Measurements from ENCODE around the gene OSBPL9. TPM values are rescaled to one million over a fixed set of nuclear protein-coding genes. Genes with fewer than 3 reads are reported as not detected.
A peak's percentile ranks its signal among the peaks of the same experiment; 100 is the strongest.

Gene OSBPL9
- total and polyA plus RNA-seq, 2 experiments from 2014 or later: 82.7 to 102 TPM

DNA sequence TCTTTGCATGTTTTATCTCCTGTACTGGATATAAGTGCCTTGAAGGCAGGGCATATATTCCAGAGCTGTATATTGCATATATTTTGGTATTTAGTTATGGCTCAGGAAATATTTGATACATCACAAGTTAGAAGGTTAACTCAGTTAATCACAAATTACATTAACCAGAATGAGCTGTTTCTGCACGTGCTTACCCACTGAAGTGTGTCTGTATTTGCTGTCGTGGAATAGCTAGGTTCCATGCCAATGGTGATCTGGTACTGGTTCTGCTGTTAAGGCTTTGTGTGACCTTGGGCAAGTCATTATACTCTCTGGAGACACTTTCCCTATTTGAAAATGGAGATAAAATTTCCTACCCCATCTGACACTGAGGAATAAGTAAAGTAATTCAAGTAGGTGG, 50.7 kb downstream of the OSBPL9 start:
- Histone ChIP-seq H3K9me2 (ENCODE audit: insufficient read depth) (no peaks in the 10 kb centered on the region), H2AFZ (no peak overlapping the region), H4K20me1 (replicated peaks; ENCODE audit: insufficient read depth) (no peaks in the 10 kb centered on the region), H3K79me2 (replicated peaks; ENCODE audit: insufficient read depth) (0 out of 2 replicates have a peak, but pooled peaks cover 3% of the 10 kb centered on the region), H3K36me3 (ENCODE audit: insufficient read depth) (no peaks in the 10 kb centered on the region), H3K27me3 (ENCODE audit: insufficient read depth) (no peaks in the 10 kb centered on the region), H3K4me2 (no peak overlapping the region), H3K4me1 (ENCODE audit: insufficient read depth) (no peaks in the 10 kb centered on the region; the same call in 1 of the 2 replicates), H3F3A (replicated peaks; ENCODE audit: low read depth) (no peaks in the 10 kb centered on the region), H3K4me3 (no peak overlapping the region), H3K27ac (ENCODE audit: low read depth) (no peak overlapping the region)
- Mint-ChIP-seq H3K27ac (no peak overlapping the region), H3K4me1 (peaks cover 7% of the 10 kb centered on the region), H3K27me3 (ENCODE audit: insufficient read depth, low read depth, poor library complexity) (no peaks in the 10 kb centered on the region), H3K9me3 (no peaks in the 10 kb centered on the region), H3K36me3 (ENCODE audit: low read depth) (no peaks in the 10 kb centered on the region), H3K4me3 (no peak overlapping the region)
- ATAC-seq (no peak), DNase-seq (ENCODE audit: low spot score) (no peak)
- TF ChIP-seq EZH2 (IDR thresholded peaks at IDR 0.05; ENCODE audit: low read depth, unreplicated experiment) (no peak), NANOG (IDR thresholded peaks at IDR 0.05; ENCODE audit: borderline replicate concordance) (no peak), CREB1 (CRISPR knock-in tag; IDR thresholded peaks at IDR 0.05; ENCODE audit: low read depth) (no peak), EZH2phosphoT487 (IDR thresholded peaks at IDR 0.05; ENCODE audit: unreplicated experiment) (no peak), STAT1 (IDR thresholded peaks at IDR 0.05; ENCODE audit: unreplicated experiment) (no peak)
- TF ChIP-seq, protein P1, sequence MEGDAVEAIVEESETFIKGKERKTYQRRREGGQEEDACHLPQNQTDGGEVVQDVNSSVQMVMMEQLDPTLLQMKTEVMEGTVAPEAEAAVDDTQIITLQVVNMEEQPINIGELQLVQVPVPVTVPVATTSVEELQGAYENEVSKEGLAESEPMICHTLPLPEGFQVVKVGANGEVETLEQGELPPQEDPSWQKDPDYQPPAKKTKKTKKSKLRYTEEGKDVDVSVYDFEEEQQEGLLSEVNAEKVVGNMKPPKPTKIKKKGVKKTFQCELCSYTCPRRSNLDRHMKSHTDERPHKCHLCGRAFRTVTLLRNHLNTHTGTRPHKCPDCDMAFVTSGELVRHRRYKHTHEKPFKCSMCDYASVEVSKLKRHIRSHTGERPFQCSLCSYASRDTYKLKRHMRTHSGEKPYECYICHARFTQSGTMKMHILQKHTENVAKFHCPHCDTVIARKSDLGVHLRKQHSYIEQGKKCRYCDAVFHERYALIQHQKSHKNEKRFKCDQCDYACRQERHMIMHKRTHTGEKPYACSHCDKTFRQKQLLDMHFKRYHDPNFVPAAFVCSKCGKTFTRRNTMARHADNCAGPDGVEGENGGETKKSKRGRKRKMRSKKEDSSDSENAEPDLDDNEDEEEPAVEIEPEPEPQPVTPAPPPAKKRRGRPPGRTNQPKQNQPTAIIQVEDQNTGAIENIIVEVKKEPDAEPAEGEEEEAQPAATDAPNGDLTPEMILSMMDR (conservative IDR thresholded peaks at IDR 0.05; ENCODE audit: low read depth in 2 of 2): no peak

DNA sequence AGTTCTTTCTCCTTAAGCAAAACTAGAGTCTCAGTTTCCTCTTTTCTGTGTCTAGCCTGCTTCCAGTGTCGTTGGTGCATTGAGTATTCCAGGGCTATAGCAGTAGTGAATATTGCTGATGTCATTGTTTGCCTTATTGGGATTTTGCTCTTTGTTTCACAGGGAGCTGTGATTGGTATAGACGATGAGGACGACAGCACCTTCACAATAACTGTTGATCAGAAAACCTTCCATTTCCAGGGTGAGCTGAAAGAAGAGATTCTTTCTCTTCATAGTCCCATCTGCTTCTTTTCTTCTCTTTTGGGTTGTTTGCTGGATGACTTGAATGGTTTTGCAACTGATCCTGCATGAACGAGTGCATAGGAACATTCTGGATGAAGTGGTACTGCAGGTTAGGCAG, 52.4 kb downstream of the OSBPL9 start:
- H3K27ac Mint-ChIP-seq: peak overlapping the region; percentile 20; the same call in 1 of the 2 replicates

More for the DNA sequence above, 52.4 kb downstream of the OSBPL9 start:
- no peak for DNase-seq (ENCODE audit: low spot score)
- no peak overlapping the region for H3K4me2 ChIP-seq
- H2AFZ ChIP-seq: no peak overlapping the region
- Mint-ChIP-seq H3K4me1 (peaks cover 7% of the 10 kb centered on the region), H3K36me3 (ENCODE audit: low read depth) (no peaks in the 10 kb centered on the region), H3K9me3 (no peaks in the 10 kb centered on the region), H3K4me3 (no peak overlapping the region), H3K27me3 (ENCODE audit: insufficient read depth, low read depth, poor library complexity) (no peaks in the 10 kb centered on the region)
- no peaks in the 10 kb centered on the region for H3K36me3 ChIP-seq (ENCODE audit: insufficient read depth)
- TF ChIP-seq JUNB (IDR thresholded peaks at IDR 0.05; ENCODE audit: unreplicated experiment) (no peak), EZH2 (IDR thresholded peaks at IDR 0.05; ENCODE audit: low read depth, unreplicated experiment) (no peak), EZH2phosphoT487 (IDR thresholded peaks at IDR 0.05; ENCODE audit: unreplicated experiment) (no peak), ZNF331 (CRISPR knock-in tag; IDR thresholded peaks at IDR 0.05; ENCODE audit: low read depth) (no peak)
- TF ChIP-seq, protein P1 (conservative IDR thresholded peaks at IDR 0.05; ENCODE audit: low read depth in 2 of 2): no peak
- TF ChIP-seq, protein P2, sequence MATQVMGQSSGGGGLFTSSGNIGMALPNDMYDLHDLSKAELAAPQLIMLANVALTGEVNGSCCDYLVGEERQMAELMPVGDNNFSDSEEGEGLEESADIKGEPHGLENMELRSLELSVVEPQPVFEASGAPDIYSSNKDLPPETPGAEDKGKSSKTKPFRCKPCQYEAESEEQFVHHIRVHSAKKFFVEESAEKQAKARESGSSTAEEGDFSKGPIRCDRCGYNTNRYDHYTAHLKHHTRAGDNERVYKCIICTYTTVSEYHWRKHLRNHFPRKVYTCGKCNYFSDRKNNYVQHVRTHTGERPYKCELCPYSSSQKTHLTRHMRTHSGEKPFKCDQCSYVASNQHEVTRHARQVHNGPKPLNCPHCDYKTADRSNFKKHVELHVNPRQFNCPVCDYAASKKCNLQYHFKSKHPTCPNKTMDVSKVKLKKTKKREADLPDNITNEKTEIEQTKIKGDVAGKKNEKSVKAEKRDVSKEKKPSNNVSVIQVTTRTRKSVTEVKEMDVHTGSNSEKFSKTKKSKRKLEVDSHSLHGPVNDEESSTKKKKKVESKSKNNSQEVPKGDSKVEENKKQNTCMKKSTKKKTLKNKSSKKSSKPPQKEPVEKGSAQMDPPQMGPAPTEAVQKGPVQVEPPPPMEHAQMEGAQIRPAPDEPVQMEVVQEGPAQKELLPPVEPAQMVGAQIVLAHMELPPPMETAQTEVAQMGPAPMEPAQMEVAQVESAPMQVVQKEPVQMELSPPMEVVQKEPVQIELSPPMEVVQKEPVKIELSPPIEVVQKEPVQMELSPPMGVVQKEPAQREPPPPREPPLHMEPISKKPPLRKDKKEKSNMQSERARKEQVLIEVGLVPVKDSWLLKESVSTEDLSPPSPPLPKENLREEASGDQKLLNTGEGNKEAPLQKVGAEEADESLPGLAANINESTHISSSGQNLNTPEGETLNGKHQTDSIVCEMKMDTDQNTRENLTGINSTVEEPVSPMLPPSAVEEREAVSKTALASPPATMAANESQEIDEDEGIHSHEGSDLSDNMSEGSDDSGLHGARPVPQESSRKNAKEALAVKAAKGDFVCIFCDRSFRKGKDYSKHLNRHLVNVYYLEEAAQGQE (IDR thresholded peaks at IDR 0.05; ENCODE audit: unreplicated experiment): no peak
- no peak for ATAC-seq
- no peak overlapping the region for H3K4me3 ChIP-seq
- H4K20me1 ChIP-seq (replicated peaks; ENCODE audit: insufficient read depth): no peaks in the 10 kb centered on the region
- no peaks in the 10 kb centered on the region; the same call in 1 of the 2 replicates for H3K4me1 ChIP-seq (ENCODE audit: insufficient read depth)
- no peaks in the 10 kb centered on the region for H3K9me2 ChIP-seq (ENCODE audit: insufficient read depth)
- H3K79me2 ChIP-seq (replicated peaks; ENCODE audit: insufficient read depth): 0 out of 2 replicates have a peak, but pooled peaks cover 3% of the 10 kb centered on the region
- H3K27ac ChIP-seq (ENCODE audit: low read depth): no peak overlapping the region
- no peaks in the 10 kb centered on the region for H3F3A ChIP-seq (replicated peaks; ENCODE audit: low read depth)
- H3K27me3 ChIP-seq (ENCODE audit: insufficient read depth): no peaks in the 10 kb centered on the region
